HL-60 (cell line): ENCODE data around the gene TMEM242.

ENCODE experiments used
- CTCF ChIP-seq: IDR thresholded peaks from one replicate; pipeline ENCODE4 v1.5.1; 2011; ENCODE audit warnings: low read length, control low read depth, inconsistent platforms; ENCODE audit not compliant: insufficient read depth
- GABPA ChIP-seq: IDR thresholded peaks from 2 replicates; pipeline ENCODE4 v1.6.1; 2012; ENCODE audit warnings: low read depth
- POLR2AphosphoS5 ChIP-seq: IDR thresholded peaks from 2 replicates; pipeline ENCODE4 v1.6.1; 2012; ENCODE audit warnings: low read depth
- TF ChIP-seq, protein P1 (sequence below): IDR thresholded peaks from 2 replicates; pipeline ENCODE4 v1.6.1; 2012; ENCODE audit warnings: low read depth; ENCODE audit not compliant: insufficient replicate concordance

DNA sequence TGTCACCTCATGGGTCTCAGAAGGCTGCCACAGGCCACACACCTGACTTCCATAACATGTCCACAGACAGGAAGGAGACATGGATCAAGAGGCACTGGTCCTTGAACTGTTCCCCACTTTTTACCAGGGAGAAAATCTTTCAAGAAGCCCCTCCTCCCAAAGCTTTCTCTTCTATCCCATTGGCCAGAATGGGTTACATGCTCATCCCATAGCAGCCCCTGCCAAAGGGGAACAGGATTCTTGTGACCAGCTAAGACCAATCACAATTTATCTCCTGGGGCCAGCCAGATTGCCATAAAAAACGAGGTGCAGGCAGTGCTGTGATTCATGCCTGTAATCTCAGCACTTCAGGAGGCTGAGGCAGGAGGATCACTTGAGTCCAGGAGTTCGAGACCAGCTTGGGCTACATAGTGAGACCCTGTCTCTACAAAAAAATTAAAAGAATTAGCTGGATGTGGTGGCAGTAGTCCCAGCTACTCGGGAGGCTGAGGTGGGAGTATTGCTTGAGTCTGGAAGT, 59.4 kb downstream of the TMEM242 start:
- TF ChIP-seq POLR2AphosphoS5 = no peak
- TF ChIP-seq CTCF = no peak
- TF ChIP-seq, protein P1, sequence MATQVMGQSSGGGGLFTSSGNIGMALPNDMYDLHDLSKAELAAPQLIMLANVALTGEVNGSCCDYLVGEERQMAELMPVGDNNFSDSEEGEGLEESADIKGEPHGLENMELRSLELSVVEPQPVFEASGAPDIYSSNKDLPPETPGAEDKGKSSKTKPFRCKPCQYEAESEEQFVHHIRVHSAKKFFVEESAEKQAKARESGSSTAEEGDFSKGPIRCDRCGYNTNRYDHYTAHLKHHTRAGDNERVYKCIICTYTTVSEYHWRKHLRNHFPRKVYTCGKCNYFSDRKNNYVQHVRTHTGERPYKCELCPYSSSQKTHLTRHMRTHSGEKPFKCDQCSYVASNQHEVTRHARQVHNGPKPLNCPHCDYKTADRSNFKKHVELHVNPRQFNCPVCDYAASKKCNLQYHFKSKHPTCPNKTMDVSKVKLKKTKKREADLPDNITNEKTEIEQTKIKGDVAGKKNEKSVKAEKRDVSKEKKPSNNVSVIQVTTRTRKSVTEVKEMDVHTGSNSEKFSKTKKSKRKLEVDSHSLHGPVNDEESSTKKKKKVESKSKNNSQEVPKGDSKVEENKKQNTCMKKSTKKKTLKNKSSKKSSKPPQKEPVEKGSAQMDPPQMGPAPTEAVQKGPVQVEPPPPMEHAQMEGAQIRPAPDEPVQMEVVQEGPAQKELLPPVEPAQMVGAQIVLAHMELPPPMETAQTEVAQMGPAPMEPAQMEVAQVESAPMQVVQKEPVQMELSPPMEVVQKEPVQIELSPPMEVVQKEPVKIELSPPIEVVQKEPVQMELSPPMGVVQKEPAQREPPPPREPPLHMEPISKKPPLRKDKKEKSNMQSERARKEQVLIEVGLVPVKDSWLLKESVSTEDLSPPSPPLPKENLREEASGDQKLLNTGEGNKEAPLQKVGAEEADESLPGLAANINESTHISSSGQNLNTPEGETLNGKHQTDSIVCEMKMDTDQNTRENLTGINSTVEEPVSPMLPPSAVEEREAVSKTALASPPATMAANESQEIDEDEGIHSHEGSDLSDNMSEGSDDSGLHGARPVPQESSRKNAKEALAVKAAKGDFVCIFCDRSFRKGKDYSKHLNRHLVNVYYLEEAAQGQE = no peak
- no peak for TF ChIP-seq GABPA
